GM12865 (cell line): ENCODE measurements around the gene MYBPC1.

ENCODE experiments used
- DNase-seq: peaks from one replicate; pipeline ENCODE4 v3.0.0; 2010; ENCODE audit warnings: low read depth
- H3K4me3 ChIP-seq: 2 replicates; pipeline ENCODE4 v1.5.1; 2011; ENCODE audit warnings: mild to moderate bottlenecking, low read depth, low read length, control low read depth
- CTCF ChIP-seq: IDR thresholded peaks from 2 replicates; pipeline ENCODE4 v1.5.1; 2011; ENCODE audit warnings: low read length, control low read depth, low read depth, inconsistent platforms; ENCODE audit not compliant: insufficient read depth; ENCODE audit errors: missing control alignments

MYBPC1 gene

DNA sequence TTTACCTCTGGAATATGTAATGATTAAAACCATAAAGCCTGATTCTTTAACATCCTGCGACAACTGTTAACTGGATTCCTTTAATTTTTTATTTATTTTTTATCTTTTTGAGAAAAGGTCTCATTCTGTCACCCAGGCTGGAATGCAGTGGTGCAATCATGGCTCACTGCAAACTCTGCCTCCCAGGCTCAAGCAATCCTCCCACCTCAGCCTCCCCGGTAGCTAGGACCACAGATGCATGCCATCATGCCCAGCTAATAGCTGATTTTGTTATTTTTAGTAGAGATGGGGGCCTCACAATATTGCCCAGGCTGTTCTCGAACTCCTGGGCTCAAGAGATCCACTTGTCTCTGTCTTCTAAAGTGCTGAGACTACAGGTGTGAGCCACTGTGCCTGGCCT lies 3.7 kb downstream of the MYBPC1 start:
- H3K4me3 ChIP-seq, result no peak overlapping the region
- no peak for DNase-seq
- TF ChIP-seq CTCF, result no peak

DNA sequence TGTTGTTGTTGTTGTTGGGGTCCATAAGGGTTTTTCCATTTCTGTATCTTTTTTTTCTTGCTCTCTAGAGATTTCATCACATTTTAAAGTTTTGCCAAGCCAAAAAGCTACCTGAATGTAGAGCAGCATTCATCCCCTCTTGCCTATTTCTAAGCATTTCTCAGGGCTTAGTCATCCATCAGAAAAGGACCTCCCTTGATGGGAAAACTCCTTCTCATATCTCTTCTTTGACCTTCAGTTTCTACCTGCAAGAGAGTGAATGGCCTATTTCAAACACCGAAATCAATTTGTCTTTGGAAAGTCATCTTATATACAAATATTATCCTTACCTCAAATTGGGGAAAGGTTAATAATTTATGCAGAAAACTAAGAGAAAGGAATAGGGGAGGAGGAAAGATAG lies 4.5 kb downstream of the MYBPC1 start:
- DNase-seq, result no peak
- no peak for TF ChIP-seq CTCF
- no peak overlapping the region for H3K4me3 ChIP-seq

DNA sequence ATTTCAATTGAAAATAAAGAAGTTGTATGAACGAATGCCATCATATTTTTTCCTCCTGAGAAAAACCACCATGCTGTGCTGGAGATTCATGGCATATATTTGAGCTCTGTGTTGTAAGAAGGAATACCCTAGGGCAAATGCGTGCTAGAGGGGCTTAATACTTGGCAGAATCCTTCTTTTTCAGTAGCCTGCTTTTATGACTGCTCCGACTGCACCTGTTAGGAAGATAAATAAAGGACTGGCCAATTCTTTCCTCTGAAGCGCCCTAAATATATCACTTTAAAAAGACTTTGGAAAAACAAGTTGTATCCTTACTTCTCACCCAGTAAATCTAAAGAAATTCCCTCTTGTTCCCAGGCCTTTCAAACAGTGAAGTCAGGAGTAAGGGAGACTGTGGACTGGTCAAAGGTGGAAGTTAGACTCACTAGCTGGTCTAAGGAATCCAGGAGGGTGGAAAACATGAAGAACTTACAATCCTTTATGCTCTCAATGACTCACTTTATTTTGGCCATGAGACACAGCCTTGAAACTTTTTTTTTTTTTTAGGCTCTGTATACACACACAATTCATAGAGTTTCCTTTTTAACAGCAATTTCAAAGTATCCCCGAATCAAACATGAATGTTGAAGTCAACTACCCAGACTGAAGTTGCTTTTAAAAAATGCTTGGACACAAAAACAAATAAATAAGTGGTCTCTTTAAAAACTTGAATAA lies 5.2 kb downstream of the MYBPC1 start:
- no peak overlapping the region for H3K4me3 ChIP-seq
- DNase-seq, result no peak
- TF ChIP-seq CTCF, result no peak

DNA sequence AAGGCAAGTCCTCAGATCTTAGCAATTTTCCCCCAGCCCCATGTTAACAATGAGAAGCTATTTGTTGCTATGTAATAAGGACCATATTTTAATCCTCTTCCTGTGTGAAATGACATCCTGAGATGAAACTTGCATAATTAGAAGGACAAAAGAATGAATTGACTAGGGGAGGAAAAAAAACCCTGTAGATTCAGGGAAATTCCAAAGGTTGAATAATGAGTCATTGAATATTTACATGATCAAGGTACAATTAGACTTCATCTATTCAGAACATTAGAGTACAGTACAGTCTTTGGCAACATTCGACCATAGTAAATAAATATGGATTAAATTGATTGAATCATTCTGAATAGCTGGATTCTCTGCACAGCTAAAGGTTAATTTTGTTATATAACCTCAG lies 9.4 kb downstream of the MYBPC1 start:
- no peak overlapping the region for H3K4me3 ChIP-seq
- no peak for TF ChIP-seq CTCF
- peak; percentile 21 for DNase-seq

DNA sequence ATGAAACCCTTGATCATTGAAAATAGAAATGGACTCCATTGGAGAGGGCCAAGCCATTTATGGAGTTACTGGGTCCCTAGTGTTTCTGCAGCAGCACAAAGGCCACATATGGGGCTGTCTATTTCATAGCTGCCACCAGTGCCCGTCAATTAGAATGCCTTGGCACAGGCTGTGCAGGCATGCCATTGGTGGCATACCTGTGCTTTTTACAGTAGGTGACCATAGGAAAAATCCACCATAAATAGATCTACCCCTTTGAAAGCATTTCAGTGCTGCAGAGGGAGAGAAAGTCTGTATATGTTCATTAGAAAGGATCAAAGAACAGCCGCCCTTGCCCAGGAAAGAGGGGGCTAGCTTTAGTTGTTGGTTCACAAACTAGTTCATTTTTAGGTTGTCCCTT lies 13.1 kb downstream of the MYBPC1 start:
- no peak for TF ChIP-seq CTCF
- DNase-seq, result no peak
- H3K4me3 ChIP-seq, result no peak overlapping the region

- DNase-seq, result no peak
- no peak for TF ChIP-seq CTCF
- H3K4me3 ChIP-seq, result no peak overlapping the region
These were observed 13.7 kb downstream of the MYBPC1 start for GRCh38 chr12:101608301-101609133.
